Measurements from ENCODE around the gene GJB4. TPM values are rescaled to one million over a fixed set of nuclear protein-coding genes. Genes with fewer than 3 reads are reported as not detected.
"Not testable (repeated sequence)": the region's sequence is repeated elsewhere in the genome, so short reads cannot be mapped to it uniquely, and the experiment has no call there.

Gene GJB4
- total RNA-seq, 1 donor, result not detected

DNA sequence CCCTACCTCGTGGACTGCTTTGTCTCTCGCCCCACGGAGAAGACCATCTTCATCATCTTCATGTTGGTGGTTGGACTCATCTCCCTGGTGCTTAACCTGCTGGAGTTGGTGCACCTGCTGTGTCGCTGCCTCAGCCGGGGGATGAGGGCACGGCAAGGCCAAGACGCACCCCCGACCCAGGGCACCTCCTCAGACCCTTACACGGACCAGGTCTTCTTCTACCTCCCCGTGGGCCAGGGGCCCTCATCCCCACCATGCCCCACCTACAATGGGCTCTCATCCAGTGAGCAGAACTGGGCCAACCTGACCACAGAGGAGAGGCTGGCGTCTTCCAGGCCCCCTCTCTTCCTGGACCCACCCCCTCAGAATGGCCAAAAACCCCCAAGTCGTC is 35.2 kb downstream of the GJB4 start:
- DNase-seq (ENCODE audit: low read depth in 2 of 3, low spot score in 2 of 3), result no peak

GRCh38 chr1:34795916-34796315 is 36.4 kb downstream of the GJB4 start:
- no peak for DNase-seq (ENCODE audit: low read depth in 2 of 3, low spot score in 2 of 3)

DNA sequence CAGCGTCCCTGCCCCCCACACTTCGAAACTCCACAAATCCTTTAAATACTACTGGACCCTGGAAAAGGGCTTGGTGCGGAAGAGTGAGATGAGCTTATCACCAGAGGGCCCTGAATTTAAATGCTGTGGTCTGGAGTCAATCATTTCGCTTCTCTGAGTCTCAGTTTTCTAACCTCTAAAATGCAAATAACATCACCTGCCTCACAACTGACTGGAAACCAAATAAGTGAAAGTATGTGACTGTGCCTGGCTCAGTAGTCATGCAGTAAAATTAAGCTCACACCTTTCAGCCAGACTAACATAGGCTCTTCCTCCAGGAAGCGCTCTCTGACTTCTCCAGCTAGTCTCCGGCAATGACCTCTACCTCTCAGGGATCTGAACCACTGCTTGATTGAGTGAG is 37.5 kb downstream of the GJB4 start:
- no peak for DNase-seq (ENCODE audit: low read depth in 2 of 3, low spot score in 2 of 3)

DNA sequence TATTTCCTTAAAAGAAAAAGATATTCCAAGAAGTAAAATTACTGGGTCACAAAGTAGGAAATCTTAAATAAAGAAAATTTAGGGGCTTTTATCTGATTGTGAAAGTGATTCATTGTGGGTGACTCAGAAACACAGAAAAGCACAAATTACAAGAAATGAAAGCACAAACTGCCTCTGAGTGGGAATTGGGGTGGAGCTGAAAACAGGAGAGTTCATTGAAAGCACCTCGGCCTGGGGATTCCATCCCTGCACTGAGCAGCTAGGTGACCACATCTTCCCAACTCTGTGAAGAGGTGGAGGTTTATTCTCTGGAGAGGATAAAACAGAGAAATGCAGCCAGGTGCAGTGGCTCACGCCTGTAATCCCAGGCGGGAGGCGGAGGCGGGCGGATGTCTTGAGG is 40.7 kb downstream of the GJB4 start:
- DNase-seq (ENCODE audit: low read depth in 2 of 3, low spot score in 2 of 3), result no peak

DNA sequence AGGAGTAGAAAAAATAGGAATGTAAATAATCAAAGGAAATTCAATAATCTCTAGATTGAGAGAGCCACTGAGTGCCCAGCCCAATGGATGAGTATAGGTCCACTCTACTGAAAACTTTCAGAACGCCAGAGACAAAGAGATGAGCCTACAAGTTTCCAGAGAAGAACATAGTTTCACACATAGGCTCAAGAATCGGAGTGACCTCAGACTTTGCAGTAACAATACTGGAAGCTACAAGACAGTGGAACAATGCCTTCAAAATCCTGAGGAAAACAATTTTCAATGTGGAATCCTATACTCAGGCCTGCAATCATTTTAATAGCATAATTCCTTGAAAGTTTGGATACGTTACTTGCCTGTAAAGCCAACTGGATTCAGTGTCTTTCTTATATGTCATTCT is 44.2 kb downstream of the GJB4 start:
- DNase-seq (ENCODE audit: low read depth in 2 of 3, low spot score in 2 of 3), result no peak

DNA sequence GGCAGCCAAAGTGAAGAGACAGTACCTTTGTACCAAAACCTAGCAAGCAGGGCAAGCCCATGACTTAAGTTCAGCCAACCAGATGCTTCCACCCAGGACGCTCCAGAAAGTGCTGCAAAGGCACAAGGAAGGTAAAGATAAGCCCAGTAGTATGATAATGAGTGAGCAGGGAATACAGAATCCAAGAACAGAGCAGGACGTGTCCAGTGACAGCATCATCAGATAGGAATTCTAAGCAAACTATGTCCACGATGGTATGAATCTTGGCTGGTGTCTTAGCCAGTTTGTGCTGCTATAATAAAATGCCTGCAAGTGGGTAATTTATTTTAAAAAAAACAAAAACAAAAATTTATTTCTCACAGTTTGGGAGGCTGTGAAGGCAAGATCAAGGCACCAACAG is 46.9 kb downstream of the GJB4 start:
- no peak for DNase-seq (ENCODE audit: low read depth in 2 of 3, low spot score in 2 of 3)

DNA sequence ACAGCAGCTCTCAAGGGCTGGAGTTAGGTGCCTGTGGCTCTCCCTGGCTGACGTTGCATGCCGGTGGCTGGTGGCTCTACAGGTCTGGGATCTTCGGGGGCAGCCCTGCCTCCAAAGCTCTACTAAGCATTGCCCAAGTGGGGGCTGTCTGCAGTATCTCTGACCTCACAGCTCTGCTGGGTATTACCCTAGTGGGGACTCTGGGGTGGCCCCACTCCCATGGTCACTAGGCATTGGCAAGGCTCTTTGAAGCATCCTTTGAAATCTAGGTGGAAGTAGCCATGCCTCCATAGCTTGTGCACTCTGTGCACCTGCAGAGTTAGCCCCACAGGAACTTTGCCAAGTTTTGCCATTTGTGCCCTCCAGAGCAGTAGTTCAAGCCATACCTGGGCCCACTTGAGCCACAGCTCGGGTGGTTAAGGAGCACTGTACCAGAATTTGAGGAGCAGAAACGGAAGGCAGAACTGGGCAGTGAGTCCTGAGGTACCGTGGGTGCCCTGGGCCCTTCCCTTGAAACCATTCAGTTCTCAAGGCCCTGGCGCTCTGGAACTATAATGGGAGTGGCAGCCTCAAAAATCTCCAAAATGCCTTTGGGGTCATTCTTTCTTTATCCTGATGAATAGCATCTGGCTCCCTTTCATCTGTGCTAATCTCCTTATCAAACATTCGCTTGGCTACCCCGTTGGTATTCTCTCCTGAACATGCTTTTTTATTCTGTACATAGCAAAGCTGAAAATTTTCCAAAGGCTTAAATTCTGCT is 48.7 kb downstream of the GJB4 start:
- DNase-seq (ENCODE audit: low read depth in 2 of 3, low spot score in 2 of 3), result no peak

DNA sequence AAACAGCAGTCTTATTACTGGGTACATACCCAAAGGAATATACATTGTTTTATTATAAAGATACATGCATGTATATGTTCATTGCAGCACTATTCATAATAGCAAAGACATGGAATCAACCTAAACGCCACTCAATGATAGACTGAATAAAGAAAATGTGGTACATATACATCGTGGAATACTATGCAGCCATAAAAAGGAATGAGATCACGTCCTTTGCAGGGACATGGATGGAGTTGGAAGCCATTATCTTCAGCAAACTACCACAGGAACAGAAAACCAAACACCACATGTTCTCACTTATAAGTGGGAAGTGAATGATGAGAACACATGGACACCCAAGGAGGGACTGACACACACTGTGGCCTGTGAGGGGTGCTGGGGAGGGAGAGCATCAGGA is 51.2 kb downstream of the GJB4 start:
- not testable (repeated sequence) for DNase-seq (ENCODE audit: low read depth in 2 of 3, low spot score in 2 of 3)

Other genes with a start within 250 kb of the GJB4 start
- not detected for gene GJB5, start 4.7 kb upstream of the GJB4 start, total RNA-seq
- under 0.01 TPM for gene GJB3, start 21.5 kb downstream of the GJB4 start, total RNA-seq
- 7.3 TPM for gene GJA4, start 33.3 kb downstream of the GJB4 start, total RNA-seq
- gene SMIM12, start 100.0 kb downstream of the GJB4 start, total RNA-seq, result 40.7 TPM
- 0.27 TPM for gene DLGAP3, start 169.9 kb downstream of the GJB4 start, total RNA-seq
- 34.2 TPM for gene TMEM35B, start 225.6 kb downstream of the GJB4 start, total RNA-seq

Measured in hematopoietic multipotent progenitor cell (in vitro differentiated cells).